Pulmonary artery endothelial cell (primary cell): ENCODE measurements around the gene ALDH1A3. TPM values are rescaled to one million over a fixed set of nuclear protein-coding genes. Genes with fewer than 3 reads are reported as not detected.
"Not testable (repeated sequence)": the region's sequence is repeated elsewhere in the genome, so short reads cannot be mapped to it uniquely, and the experiment has no call there.

Source experiments
- DNase-seq: peaks from one replicate; pipeline ENCODE4 v3.0.0-alpha.2; 2011; ENCODE audit warnings: low read depth, low spot score
- total RNA-seq: library from RNA; depleted of rRNA; stranded (reverse); fragments of >200 nt; gene quantifications from 2 replicates; pipeline ENCODE4 v1.2.3, GENCODE V29; 2014

The ALDH1A3 gene
- total RNA-seq, result 26.7 and 52.1 TPM in 2 replicates

GRCh38 chr15:100879464-100880138 lies at the start of gene ALDH1A3:
Gene ALDH1A3, plus strand, starts transcription at chr15:100879831. Its CDS starts 77 bp downstream, at chr15:100879908.
- DNase-seq, result no peak

GRCh38 chr15:100831467-100831866 lies 48.2 kb upstream of the ALDH1A3 start:
- no peak for DNase-seq

GRCh38 chr15:100832149-100832942 lies 47.3 kb upstream of the ALDH1A3 start:
- DNase-seq, result no peak

- DNase-seq, result no peak
These were observed 45.9 kb upstream of the ALDH1A3 start for GRCh38 chr15:100833417-100834389.

GRCh38 chr15:100834731-100835130 lies 44.9 kb upstream of the ALDH1A3 start:
- DNase-seq, result no peak

GRCh38 chr15:100835636-100836035 lies 44.0 kb upstream of the ALDH1A3 start:
- no peak for DNase-seq

- DNase-seq, result no peak
These were observed 43.1 kb upstream of the ALDH1A3 start for GRCh38 chr15:100836501-100836900.

- DNase-seq, result no peak
These were observed 38.2 kb upstream of the ALDH1A3 start for GRCh38 chr15:100841426-100841825.

- DNase-seq, result peak; percentile 3
These were observed 36.6 kb upstream of the ALDH1A3 start for GRCh38 chr15:100842756-100843730.

GRCh38 chr15:100844167-100844566 lies 35.5 kb upstream of the ALDH1A3 start:
- no peak for DNase-seq

- DNase-seq, result no peak
These were observed 34.9 kb upstream of the ALDH1A3 start for GRCh38 chr15:100844778-100845177.

GRCh38 chr15:100847194-100847593 lies 32.4 kb upstream of the ALDH1A3 start:
- no peak for DNase-seq

GRCh38 chr15:100849021-100849854 lies 30.4 kb upstream of the ALDH1A3 start:
- DNase-seq, result no peak

- no peak for DNase-seq
These were observed 29.8 kb upstream of the ALDH1A3 start for GRCh38 chr15:100849855-100850218.

GRCh38 chr15:100851428-100852015 lies 28.1 kb upstream of the ALDH1A3 start:
- DNase-seq, result not testable (repeated sequence)

- DNase-seq, result no peak
These were observed 27.0 kb upstream of the ALDH1A3 start for GRCh38 chr15:100852630-100853029.

GRCh38 chr15:100853676-100854440 lies 25.8 kb upstream of the ALDH1A3 start:
- DNase-seq, result no peak

- DNase-seq, result no peak
These were observed 22.8 kb upstream of the ALDH1A3 start for GRCh38 chr15:100856867-100857266.
